Activated CD8-positive, alpha-beta memory T cell treated with anti-CD3 and anti-CD28 coated beads for 24 hours (primary cell): ENCODE data around the gene ANKRD22.
A peak's percentile ranks its signal among the peaks of the same experiment; 100 is the strongest.
"Not testable (repeated sequence)": the region's sequence is repeated elsewhere in the genome, so short reads cannot be mapped to it uniquely, and the experiment has no call there.

ENCODE experiments used
- DNase-seq: peaks from one replicate; pipeline ENCODE4 v3.0.0-alpha.2; 2020

Gene ANKRD22

GRCh38 chr10:88851706-88852105 lies at the start of gene ANKRD22:
Gene ANKRD22 (minus strand): TSS chr10:88851844. CDS start chr10:88851607, 237 bp downstream.
- no peak for DNase-seq

- no peak for DNase-seq
Observed at GRCh38 chr10:88899886-88900285, 48.2 kb upstream of the ANKRD22 start.

DNA sequence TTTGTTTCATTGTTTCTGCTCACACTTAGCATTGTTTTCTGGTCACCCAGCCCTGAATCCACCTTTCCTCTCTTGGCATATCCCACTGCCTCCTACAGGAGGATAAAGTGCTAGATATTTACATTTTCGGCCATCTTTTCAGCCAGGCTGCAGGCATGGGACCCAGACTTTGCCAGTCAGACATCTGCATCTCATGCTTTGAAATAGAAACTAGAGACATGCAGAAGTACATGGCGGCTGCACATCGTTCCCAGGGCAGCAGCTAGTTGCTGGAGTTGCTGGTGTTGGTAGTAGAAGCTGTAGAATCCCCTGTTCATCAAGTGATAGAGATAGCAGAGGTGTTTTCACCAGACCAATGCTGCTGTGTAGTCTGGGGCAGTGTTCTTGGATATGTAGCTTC lies 47.1 kb upstream of the ANKRD22 start:
- no peak for DNase-seq

DNA sequence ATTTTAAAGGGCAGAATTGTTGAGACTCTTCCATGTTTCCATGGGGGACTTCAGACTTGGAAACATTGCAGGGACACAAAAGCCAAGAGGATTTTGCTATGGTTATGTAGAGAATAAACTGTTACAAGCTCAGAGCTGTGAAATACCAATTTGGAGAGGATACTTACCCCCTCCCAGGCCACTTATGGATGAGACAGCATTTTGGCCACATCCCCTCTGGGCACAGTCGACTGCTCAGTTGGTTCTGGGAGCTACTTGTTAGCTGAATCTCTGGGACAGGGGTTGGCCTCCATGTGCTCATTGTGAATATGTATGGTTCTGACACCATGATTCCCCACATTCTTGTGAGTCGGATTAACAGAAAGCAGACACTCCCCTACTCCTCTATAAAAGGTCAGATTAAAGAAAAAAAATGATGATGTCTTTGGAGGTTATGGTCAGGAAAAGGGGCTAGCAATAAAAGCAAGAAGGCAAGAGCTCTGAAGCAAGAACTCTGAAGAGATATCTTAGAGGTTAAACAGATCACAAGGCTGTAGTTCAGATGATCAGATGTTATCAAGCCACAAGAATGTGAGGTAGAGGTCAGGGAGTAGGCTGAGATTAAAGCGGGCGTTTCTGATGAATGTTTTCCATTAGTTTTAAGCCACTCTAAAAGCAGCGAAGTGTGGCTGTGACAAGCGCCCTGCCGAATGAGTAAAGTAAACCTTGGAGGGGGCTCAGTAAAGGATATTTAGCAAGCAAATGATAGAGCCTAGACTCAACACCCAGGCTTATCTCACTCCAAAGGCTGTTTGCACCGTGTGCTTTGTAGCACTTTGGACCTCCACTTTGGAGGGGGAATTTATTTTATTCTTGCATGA lies 45.6 kb upstream of the ANKRD22 start:
- no peak for DNase-seq

DNA sequence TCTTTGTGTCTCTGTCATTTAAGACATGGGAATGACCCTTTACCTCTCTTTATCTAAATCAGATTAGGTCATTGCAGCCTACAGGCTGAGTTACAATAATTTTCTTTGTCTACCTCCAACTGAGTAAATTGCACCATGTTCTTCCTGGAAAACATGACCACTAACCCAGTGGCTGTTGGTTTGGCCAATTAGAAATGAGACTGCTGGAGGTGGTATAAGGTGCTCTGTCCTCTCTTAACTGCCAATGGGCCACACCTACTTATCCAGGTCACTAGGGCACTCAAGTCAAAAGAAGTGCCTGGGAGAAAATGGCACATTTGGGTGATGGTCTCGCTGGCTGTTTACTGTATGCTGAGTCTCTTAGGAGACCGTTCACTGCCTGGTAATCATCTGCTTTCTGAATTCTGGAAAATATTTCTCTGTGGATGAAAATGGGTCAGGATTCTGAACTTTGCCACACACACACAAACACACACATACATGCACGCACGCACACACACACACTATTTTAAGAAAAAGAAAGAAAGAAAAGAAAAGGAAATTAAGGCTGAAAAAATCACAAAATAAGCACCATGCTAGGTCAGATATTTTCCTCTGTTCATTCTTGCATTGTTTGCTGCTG lies 44.8 kb upstream of the ANKRD22 start:
- DNase-seq: no peak

DNA sequence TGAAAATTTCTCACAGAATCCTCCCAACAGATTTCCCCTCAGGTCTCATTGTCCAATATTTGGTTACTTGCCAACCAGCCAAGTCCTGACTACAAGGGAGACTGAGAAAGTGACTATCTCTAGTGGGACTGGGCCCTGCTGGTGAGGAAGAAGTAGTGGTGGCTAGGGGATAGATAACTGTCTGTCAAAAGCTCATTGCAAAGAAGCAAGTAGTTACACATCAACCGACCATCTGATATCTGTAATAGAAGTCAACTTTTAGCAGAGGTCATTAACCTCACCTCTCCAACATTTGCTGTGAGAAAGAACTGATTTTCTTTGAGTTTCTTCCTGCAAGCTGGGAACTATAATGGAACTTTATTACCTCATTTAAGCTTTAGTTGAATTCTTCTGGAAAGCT lies 43.6 kb upstream of the ANKRD22 start:
- DNase-seq: no peak

DNA sequence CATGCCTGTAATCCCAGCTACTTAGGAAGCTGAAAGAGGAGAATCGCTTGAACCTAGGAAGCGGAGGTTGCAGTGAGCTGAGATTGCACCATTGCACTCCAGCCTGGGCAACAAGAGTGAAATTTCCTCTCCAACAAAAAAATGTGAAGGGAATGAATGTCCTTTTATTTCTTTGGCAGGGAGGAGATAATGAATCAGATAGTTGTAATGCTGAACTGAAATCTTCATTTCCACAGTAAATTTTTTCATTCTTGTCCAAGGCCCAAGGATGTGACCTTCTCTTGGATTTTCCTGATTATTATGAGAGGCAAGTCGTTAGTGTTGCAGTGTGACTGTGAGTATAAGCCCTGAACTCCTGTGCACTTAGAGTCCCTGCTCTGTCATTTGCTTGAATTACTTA lies 42.0 kb upstream of the ANKRD22 start:
- DNase-seq: no peak

DNA sequence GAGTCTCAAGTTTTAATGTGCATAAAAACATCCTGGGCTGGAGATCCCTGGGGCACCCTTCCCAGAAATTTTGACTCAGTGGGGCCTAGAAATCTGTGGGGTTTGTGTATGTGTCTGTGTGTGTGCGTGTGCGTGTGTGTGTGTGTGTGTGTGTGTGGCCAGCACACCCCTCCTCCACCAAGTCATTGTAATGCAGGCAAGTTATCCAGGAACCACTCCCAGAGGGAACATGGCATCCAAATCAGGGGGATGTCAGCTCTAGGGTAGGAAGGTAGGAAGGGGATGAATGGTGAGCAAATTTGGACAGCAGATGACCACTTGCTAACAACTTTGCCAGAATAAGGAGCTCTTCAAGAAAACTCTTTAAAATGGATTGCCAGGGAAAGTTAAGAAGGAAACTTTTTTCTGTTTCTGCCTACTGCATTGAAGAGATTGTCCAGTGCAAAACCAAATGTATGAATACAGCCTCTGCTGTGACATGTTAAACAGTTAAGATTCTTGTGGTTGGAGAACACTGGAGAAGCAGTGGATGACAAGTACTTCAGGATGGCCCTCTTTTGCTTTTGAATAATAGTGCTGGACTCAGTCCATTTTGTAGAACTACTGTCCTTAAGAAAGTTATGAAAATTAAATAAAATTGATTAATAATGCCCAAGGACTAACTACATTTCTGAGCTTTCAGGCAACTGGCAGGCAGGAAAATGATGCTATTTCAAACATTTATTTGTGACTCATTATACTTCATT lies 40.8 kb upstream of the ANKRD22 start:
- DNase-seq: no peak

DNA sequence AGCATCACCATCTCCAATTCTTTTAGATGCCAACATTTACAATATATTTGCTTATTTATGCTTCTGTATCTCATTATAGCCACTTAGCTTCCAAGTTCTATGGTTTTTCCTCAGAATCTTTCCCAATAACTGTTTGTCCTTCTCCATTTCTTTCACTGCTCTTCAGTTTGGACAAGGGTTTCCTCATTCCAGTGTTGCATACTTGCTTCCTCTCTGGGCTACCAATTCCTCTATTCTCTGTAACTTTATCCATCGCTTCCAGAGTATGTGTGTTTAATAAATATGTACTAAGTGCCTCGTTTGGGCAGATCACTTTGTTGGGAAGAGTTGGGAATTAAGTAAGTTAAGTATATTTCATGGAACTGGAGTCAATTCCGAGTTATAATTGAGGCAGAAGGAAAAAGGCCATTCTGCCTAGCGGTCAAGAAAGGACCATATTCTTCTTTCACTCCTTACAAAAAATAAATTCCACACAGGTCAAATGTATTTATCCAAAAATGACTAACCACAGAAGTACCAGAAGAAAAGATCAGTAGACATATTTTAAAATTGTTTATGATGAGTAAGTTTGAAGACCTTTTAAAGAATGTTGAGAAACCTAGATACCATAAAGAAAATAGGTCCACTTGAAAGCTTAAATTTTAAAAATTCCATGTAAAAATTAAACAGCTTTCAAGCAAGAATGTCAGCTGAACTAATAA lies 39.2 kb upstream of the ANKRD22 start:
- no peak for DNase-seq

DNA sequence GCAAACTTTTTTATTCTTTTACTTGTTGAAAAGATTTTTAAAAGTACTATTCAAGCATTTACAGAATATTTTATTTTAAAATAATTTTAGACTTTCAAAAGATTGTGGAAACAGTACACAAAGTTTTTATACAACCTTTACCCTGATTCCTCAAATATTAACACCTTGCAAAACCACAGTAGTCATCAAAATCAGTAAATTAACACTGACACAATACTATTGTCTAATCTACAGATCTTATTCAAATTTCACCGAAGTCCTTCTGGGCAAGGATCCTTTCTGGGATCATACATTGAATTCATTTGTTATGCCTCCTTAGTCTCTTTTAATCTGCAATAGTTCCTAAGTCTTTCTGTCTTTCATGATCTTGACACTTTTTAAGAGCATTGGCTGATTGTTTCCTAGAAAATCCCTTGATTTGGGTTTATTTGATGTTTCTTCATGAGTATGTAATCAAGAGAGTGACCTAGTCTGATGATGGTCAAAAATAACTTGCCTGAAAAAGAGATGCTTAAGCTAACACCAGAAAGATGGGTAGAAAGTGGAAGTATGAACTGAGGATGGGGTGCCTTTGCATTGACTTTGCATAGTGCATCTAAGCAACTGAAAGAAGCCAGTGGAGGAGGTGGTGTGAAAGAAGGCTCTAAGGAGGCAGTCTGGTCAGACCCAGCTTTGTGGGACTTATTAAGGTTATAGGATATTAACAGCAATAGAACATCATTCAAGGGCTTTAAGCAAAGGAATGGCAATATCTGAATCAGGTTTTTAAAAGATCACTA lies 38.1 kb upstream of the ANKRD22 start:
- no peak for DNase-seq

DNA sequence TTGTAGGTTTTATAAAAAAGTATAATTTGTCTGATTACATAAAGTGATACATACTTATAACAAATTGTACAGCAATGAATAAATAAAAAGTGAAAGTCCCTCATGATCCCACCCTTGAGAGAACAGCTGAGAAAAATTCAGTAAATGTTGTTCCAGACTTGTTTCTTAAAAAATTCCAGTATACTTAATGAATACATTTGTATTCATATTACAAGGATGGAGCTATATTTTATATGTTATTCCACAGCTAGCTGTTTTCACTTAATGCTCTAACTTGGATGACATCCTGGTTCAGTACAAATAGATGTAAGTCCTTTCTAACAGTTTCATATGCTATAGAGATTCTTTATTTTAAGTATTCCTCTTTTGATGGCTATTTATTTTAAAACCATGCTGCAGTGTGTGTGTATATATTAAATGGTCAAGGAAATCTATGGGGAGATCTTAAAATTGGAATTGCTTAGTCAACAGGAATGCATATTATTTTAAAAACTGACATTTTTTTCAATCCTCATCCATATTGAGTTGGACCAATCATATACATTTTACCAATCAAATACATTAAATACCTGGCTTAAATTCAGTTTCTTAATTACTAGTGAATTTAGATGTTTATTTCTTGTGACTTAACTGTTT lies 37.3 kb upstream of the ANKRD22 start:
- DNase-seq: no peak

GRCh38 chr10:88886557-88886956 lies 34.9 kb upstream of the ANKRD22 start:
- DNase-seq: no peak

DNA sequence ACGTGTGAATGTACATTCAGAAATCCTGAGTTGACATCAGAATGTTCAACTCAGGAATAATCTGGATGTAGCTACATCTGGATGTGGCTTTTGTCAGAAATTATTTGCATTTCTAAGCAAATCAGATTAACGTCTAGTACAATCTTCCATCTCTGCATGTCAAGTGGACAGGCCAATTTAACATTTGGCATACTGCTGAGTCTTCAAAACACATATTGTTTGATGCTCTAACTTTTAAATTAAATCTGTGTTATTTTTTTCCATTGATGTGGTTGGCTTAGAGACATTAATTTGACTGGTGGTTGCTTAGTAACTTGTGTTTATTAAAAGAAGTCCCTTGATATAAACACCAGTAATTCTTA lies 31.8 kb upstream of the ANKRD22 start:
- no peak for DNase-seq

- not testable (repeated sequence) for DNase-seq
Observed at GRCh38 chr10:88882646-88883447, 31.2 kb upstream of the ANKRD22 start.

- DNase-seq: no peak
Observed at GRCh38 chr10:88881922-88882645, 30.4 kb upstream of the ANKRD22 start.

GRCh38 chr10:88881320-88881719 lies 29.7 kb upstream of the ANKRD22 start:
- no peak for DNase-seq

- DNase-seq: peak; percentile 91
Observed at GRCh38 chr10:88880282-88881076, 28.8 kb upstream of the ANKRD22 start.

DNA sequence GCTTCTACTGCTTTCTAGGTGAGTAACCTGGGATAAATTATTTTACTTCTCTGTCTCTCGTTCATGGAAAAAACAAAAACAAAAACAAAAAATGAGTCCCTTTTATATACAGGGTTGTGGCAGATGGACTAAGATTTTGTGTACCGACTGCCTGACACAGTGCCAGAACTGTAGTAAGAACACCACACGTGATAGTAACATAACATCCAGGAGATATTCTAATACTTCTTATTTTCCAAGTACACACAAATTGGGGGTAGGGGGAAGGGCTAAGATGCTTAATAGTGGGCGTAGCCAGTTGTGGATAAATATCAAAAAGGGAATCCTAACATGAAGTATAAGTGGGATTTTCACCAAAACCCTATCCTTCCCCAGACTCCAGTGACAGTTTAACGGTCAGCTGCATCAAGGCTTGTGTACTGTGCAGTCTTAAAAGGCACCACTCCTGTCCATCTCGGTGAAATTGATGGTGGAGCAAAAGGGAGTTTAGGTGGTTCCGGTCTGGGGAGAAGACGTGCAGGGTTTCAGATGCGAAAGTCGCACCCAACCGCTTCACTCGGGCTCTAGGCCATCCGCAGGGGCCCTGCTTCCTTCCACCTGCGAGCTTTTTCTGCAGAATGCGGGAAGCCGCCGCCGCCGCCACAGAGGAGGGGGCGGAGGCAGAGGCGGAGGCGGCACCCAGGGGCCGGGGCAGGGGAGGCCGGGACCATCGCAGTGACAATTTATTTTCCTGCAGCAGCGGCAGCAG lies 28.1 kb upstream of the ANKRD22 start, which contains the start of gene STAMBPL1:
Gene STAMBPL1, plus strand, starts transcription at position 712 of the 748 bp plus-strand sequence. CDS start 21,464 bp downstream, outside the sequence.
- DNase-seq: peak; percentile 89
